Measurements from ENCODE around the gene ANKDD1A. TPM values are rescaled to one million over a fixed set of nuclear protein-coding genes. Genes with fewer than 3 reads are reported as not detected.

The ANKDD1A gene
- total and polyA plus RNA-seq, 2 experiments from 2014 or later, result 6.7 to 9.3 TPM

- no peak for ATAC-seq
- Histone ChIP-seq H3K27ac (ENCODE audit: low read depth) (no peak overlapping the region), H2AFZ (no peak overlapping the region), H3K4me2 (no peak overlapping the region), H3K4me3 (no peak overlapping the region), H4K20me1 (replicated peaks; ENCODE audit: insufficient read depth) (no peaks in the 10 kb centered on the region; the same call in 1 of the 2 replicates), H3F3A (replicated peaks; ENCODE audit: low read depth) (peaks cover 4% of the 10 kb centered on the region; the same call in 1 of the 2 replicates), H3K9me2 (ENCODE audit: insufficient read depth) (no peaks in the 10 kb centered on the region; the same call in 1 of the 2 replicates), H3K36me3 (ENCODE audit: insufficient read depth) (no peaks in the 10 kb centered on the region), H3K79me2 (replicated peaks; ENCODE audit: insufficient read depth) (no peaks in the 10 kb centered on the region), H3K4me1 (ENCODE audit: insufficient read depth) (no peaks in the 10 kb centered on the region), H3K27me3 (ENCODE audit: insufficient read depth) (no peaks in the 10 kb centered on the region)
- H3K4me3 Mint-ChIP-seq, result no peak overlapping the region
- peaks cover 5% of the 10 kb centered on the region for H3K27me3 Mint-ChIP-seq (ENCODE audit: insufficient read depth, low read depth, poor library complexity)
- 0 out of 3 replicates have a peak, but pooled peaks cover 3% of the 10 kb centered on the region for H3K4me1 Mint-ChIP-seq
- TF ChIP-seq REST (IDR thresholded peaks at IDR 0.05; ENCODE audit: unreplicated experiment) (no peak), POLR2AphosphoS5 (IDR thresholded peaks at IDR 0.05; ENCODE audit: low read depth) (no peak), EZH2phosphoT487 (IDR thresholded peaks at IDR 0.05; ENCODE audit: unreplicated experiment) (no peak), EZH2 (IDR thresholded peaks at IDR 0.05; ENCODE audit: low read depth, unreplicated experiment) (no peak), ZNF114 (CRISPR knock-in tag; IDR thresholded peaks at IDR 0.05) (no peak), NANOG (IDR thresholded peaks at IDR 0.05; ENCODE audit: borderline replicate concordance) (no peak), STAT1 (IDR thresholded peaks at IDR 0.05; ENCODE audit: unreplicated experiment) (no peak), ETS1 (IDR thresholded peaks at IDR 0.05) (no peak), ZNF462 (CRISPR knock-in tag; IDR thresholded peaks at IDR 0.05) (no peak), ZNF331 (CRISPR knock-in tag; IDR thresholded peaks at IDR 0.05; ENCODE audit: low read depth) (no peak), CREB1 (CRISPR knock-in tag; IDR thresholded peaks at IDR 0.05; ENCODE audit: low read depth) (no peak), JUNB (IDR thresholded peaks at IDR 0.05; ENCODE audit: unreplicated experiment) (no peak), CTCF (conservative IDR thresholded peaks at IDR 0.05; ENCODE audit: low read depth in 2 of 2) (no peak)
- H3K36me3 Mint-ChIP-seq (ENCODE audit: low read depth), result peaks cover under 1% of the 10 kb centered on the region; the same call in 2 of the 3 replicates
- DNase-seq (ENCODE audit: low spot score), result no peak
- H3K27ac Mint-ChIP-seq, result no peak overlapping the region
- H3K9me3 Mint-ChIP-seq, result no peaks in the 10 kb centered on the region
Observed at GRCh38 chr15:64944961-64945360, 33.3 kb downstream of the ANKDD1A start.

Measured in GM23338 (cell line).